IPS DF 4.7 (cell line): Measurements from ENCODE around the gene ADAMTS6.

Experiments
- DNase-seq: peaks from one replicate; pipeline ENCODE4 v3.0.0-alpha.2; 2013; ENCODE audit warnings: low spot score; ENCODE audit errors: extremely low read depth

The ADAMTS6 gene

DNA sequence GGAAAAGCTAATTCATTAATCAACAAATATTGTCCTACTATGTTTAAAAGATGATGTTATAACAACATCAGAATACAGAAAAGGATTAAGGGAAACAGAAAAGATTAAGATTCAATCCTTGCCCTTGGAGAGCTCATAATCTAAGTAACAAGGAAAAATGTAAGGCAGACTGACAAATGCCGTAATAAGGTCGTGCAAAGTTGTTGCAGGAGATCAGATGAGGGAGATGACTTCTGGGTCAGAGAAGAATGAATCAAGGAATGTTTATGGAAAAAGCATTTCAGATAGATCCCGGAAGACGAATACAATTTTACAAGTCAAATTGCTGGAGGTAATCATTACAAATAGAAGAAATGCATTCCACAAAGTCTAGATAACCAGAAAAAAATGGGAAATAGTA, 6.4 kb downstream of the ADAMTS6 start:
- no peak for DNase-seq

DNA sequence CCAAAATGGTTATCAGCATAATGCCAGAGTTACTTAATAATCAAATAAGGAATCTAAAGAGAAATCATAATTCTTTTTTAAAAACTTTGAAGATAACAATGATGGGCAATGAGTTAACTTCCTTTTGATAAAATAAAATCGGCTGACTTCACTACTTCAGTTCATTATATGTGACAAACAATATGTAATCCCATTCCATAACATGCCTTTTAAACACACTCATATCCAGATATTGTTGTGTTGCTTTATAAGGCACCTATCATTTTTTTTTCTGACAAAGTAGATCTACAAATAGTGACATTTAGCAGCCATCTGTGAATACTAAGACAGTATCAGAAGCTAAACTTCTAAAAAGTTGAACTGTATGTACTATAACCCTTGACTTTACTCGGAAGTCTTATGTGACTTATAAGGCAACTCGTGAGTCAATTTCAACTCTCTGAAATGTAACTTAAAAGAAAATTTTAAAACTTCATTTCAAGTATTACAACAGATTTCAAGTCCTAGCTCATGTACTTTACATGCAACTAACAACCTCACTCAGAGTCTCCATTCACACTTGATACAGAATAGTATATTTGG, 7.5 kb downstream of the ADAMTS6 start:
- DNase-seq = no peak

DNA sequence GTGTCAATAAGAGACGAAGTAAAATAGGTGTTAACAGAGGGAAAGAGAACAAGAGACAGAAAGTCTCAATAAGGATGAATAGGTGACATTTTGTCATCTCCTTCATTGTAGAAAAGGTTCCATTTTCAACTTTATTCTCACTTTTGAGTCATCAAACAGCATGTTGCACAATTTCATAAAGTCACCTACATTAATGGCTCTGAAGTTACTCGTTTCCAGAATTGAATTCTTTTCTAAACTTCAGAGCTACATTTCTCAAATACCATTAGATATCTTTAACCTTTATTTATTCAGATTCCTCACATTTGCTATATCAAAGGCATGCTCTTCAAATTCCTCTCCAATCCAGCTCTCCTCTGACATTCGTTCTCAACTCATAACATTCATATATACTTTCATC, 13.1 kb downstream of the ADAMTS6 start:
- no peak for DNase-seq

DNA sequence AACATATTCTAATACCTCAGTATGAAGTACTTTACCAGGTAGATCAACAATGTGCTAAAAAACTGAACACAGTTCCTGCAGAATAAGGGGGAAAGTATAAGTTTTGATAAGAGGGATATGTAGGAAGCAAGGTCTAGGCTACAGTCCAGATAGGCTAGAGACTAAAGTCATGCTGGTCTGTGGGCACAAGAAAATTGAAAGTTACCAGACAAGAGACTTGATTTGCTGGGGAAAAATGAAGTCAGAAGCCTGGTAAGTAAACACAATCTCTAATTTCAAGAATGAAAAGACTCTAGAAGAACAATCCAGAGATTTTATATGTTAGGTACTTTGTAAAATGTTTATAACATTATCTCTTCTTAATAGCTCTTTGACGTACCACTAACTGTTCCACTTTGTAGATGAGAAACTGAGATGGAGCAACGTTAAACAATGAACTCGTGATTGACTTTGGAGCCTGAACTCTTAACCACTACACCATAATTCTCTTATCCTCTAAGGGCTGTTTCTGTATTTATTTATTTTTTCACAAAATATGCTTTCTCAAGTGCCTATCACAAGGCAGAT, 19.5 kb downstream of the ADAMTS6 start:
- DNase-seq = no peak

GRCh38 chr5:65461490-65461889, 20.2 kb downstream of the ADAMTS6 start:
- no peak for DNase-seq

DNA sequence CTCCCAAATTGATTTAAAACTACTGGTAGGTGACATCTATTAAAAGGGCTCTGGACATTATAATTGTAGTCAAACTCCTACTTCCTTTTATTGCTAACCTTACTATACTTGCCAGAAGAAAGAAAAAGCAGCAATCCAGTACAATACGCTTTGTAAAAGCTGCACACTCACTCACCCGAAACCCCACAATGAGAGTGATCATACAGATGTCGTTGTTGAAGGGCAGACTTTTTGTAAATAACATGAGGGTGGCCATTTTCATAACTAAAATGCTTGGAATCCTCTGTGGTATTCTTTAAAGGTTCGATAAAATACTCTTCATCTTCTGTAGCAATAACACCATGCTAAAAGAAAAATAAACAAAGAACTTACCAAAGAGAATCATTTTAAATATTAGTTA, 21.7 kb downstream of the ADAMTS6 start:
- no peak for DNase-seq

DNA sequence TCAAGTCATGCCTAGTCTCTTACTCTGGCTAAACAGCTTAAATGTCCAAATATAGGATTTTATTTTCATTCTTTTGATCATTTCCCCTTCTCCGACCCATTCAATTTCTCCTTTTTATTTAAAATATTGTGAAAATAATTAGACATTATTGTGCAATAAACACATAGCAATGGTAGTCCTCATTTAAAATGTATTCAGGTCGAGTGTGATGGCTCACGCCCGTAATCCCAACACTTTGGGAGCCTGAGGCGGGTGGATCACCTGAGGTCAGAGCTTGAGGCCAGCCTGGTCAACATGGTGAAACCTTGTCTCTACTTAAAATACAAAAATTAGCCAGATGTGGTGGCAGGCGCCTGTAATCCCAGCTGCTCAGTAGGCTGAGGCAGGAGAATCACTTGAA, 26.7 kb downstream of the ADAMTS6 start:
- no peak for DNase-seq

DNA sequence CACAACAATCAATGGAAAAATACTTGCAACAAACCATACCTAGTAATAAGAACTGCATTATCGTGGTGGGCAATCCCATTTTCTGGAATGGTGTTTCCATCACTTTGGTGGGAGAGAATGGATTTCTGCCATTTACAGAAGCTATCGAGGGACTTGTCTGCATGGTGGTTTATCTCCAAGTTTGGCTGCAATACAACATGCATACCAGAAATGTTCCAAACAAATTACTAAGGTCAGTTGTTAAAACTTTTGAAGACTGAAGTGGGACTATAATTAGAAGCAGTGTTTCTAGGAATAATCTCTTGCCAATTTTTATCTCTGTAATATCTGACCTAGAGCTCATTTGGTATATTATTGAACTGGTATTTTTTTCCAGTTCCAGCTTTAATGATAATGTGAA, 30.3 kb downstream of the ADAMTS6 start:
- DNase-seq = no peak

DNA sequence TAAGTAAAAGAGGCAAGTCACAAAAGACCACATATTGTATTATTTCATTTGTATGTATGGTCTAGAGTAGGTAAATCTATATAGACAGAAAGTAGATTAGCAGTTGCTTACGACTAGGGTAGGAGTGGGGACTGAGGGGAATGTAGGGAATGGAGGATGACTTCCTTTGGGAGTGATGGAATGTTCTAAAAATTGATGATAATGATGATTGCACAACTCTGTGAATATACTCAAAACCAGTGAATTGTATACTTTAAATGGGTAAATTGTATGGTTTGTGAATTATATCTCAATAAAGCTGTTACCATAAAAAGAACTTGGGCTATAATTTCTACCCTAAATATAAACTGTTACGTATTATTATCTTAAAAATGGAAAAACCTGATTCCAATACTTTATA, 35.0 kb downstream of the ADAMTS6 start:
- no peak for DNase-seq

DNA sequence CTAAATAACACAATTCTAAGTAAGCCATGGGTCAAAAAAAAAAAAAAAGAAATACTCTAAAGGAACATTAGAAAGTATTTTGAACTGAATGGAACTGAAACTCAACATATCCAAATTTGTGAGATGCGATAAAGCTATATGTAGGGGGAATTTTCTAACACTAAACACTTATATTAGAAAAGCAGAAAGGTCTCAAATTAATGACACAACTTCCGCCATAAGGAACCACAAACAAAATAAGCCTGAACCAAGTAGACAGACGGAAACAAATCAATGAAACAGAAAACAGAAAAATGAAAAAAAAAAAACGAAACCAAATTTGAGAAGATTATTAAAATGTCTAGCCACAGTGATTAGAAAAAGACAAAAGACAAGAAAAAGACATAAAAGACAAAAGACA, 39.9 kb downstream of the ADAMTS6 start:
- no peak for DNase-seq

DNA sequence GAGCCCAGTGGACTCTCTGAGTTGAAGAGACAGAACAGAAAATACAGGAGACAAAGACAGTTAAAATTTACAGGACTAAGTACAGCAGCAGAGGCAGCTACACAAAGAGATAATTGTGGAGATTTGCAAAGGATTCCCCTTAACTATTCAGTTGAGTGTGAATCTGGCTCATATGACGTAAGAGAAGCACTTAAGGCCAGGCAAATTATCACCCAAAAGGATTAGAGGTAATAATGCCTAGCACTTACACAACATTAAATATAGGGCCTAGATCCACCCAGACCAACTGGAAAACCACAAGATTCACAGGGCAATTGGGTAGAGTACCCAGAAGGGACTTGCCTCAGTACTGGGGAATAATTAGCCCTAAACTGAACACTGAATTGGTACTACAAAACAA, 41.3 kb downstream of the ADAMTS6 start:
- DNase-seq = no peak

GRCh38 chr5:65434122-65434521, 47.6 kb downstream of the ADAMTS6 start:
- DNase-seq = no peak

DNA sequence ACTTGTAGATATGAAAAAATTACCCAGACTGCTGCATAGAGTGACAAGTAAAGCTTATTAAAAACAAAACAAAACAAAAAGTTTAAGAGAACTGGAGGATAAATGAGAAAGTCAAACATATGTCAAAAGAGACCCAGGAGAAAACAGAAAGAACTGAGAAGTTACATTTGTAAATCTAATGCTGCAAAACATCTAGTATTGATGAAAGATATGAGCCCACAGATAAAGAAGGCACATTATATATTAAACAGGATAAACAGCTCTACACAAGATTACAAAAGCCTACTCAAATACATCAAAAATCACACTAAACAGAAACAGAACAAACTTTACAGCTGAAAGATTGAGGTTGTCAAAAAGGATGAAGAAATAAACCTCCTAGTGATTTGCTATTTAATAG, 55.1 kb downstream of the ADAMTS6 start:
- DNase-seq = no peak

DNA sequence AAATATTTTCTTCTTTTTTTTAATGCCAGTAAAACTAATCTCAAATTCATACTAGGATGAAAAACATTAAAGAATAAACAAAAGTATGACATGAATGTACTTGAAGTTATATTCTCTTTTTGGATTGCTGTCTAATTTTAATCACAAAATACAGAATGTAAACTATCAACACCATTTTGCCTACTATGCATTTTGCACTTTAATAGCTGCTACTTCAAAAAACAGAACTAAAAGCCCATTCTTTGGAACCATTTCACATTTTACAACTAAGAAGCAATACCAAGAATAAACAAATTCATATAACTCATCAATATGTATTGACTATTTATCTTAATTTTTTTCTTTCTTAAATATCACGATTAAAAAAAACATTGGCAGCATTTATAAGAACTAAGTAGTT, 58.1 kb downstream of the ADAMTS6 start:
- no peak for DNase-seq

GRCh38 chr5:65418661-65419060, 63.1 kb downstream of the ADAMTS6 start:
- DNase-seq = no peak

- no peak for DNase-seq
Measured at GRCh38 chr5:65413822-65414221, 67.9 kb downstream of the ADAMTS6 start.

DNA sequence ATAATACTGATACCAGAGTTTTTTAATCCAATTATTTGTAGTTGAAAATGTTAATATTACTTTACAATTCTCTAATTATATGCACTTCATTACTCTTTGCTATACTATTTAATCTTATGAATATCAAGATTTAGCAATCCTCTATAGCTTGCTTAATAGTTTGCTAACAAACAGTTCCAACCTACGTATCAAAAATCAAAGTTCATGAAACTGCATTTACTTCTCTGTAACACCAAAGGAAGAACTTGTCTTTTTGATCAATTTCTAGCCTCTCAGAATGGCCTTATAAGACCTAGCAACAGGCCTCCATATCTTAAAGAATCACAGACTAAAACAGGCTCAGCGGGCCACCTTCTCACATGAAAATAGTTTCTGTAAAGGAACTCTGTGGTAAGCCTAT, 68.9 kb downstream of the ADAMTS6 start:
- no peak for DNase-seq

- no peak for DNase-seq
Measured at GRCh38 chr5:65411356-65411755, 70.4 kb downstream of the ADAMTS6 start.

GRCh38 chr5:65395526-65396155, 86.1 kb downstream of the ADAMTS6 start:
- no peak for DNase-seq

DNA sequence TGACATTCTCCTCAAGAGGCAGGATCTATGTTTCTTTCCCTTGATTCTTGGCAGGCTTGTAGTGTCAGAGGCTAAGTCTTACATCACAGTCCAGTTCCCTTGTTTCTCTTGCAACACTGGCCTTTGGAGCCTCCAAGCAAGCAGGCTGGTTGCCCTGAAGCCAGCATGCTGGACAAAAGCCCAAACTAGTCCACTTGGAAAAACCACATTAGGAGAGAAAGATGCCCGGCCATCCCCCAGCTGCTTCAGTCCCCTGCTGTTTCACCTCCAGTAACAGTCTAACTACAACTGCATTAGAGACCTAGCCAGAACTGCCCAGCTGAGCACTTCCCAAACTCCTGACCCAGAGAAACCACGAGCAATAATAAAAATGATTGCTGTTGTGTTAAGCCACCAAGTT, 87.6 kb downstream of the ADAMTS6 start:
- DNase-seq = no peak

DNA sequence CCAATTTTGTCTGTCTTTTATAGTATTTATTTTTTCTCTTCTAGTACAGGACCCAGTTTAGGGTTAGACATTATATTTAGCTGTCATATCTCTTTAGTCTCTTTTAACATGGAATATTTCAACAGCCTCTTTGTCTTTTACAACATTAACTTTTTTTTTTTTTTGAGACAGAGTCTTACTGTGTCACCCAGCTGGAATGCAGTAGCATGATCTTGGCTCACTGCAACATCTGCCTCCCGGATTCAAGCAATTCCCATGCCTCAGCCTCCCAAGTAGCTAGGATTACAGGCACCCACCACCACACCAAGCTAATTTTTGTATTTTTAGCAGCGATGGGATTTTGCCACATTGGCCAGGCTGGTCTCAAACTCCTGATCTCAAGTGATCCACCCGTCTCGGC, 90.1 kb downstream of the ADAMTS6 start:
- DNase-seq = no peak

DNA sequence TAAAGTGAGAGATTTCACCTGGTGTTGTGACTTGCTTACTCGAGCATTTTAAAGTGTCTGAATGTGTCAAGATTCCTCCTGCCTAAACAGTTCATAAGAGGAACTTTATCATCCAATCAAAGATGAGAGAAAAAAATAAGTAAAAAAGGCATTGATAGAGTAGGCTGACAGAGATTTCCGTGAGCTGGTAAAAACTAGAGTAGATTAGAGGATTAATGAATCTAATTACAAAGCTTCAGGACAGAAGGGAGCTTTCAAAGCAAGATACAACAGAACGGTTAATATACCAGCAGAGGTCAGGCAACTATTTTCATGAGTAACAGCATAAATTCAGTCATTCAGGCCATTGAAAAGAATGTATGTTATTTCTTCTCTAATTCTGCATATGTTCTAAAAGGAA, 91.5 kb downstream of the ADAMTS6 start:
- no peak for DNase-seq

DNA sequence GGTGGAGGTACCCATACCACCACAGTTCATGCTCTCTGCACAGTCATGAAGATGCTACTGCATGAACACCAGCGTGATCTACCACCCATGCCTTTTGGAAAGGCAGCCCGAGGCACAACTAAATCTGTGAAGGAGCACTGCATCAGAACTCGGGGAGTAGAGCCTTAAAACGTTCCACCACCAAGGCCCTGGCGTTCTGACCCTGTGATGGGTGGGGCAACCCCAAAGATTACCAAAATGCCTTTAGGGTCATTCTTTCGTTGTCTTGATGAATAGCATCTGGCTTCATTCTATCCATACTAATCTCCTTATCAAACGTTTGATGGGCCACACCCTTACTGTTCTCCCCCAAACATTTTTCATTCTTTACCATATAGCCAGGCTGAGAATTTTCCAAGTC, 97.9 kb downstream of the ADAMTS6 start:
- DNase-seq = no peak
